ENCODE measurements around the gene DHCR7.

DHCR7 gene

DNA sequence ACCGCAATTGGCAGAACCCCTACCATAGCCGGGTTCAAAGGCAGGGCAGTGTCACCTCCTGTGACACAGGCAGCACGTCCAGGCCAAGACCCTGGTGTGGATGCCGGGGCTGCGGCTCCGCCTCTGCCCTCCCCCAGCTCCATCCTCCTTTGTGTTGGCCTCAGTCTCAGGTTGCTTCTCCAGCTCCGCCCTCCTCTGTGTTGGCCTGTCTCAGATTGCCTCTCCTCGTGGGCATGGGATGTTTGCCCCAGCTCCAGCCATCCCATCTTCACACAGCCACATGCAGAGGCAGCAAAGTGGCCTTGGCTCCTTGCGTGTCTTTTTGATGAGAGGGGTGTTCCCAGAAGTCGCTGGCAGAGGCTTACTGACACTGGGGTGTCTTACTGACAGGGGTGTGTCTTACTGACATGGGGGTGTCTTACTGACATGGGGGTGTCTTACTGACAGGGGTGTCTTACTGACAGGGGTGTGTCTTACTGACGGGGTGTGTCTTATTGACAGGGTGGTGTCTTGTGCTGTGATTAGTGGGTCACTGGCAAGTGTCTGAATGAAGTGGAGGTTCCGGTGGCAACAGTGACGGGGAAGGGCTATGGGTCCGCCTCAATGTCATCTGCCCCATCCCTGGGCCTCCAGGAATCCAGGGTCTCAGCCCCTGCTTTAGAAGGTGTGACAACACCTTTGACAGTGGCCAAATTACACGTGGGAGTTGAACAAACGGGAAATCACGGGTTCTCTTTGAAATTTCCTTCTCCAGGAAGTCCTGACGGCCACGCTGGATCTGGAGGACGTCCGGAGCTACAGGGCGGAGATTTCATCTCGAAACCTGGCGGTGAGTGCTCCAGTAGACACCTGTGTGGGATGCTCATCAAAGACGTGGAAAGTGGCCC, 29.7 kb upstream of the DHCR7 start:
- no peak for DNase-seq (ENCODE audit: low spot score)

DNA sequence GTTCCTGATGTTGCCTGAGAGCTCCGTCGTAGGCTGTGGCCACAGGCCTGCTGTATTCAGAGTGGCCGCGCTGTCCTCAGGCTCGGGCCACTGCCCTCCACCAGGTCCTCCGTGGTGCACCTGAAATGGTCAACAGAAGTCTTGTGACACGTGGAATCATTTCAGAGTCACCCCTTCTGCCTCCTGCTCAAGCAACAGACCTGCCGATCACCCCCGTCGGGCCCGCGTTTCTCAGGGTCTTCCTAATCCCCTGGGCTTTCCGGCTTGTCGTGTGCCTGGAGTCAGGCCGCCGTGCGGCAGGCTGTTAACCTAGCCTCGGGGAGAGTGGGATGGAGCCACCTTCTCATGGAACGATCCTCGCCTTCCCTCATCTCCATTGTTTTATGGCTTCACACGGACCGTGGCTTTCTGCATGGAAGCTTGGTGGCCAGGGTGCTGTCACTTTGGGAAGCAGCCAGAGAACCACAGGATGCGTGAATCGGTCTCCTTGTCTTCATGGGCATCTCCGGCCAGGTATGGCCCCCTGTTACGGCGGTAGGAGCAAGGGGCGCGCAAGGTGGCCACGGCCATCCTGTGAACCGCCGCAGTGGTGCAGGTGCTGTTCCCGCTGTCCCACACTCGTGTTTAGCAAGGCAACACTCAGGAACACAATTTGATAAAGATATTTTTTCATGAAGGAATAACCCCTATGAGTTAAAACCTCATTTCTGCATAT, 28.9 kb upstream of the DHCR7 start:
- no peak for DNase-seq (ENCODE audit: low spot score)

DNA sequence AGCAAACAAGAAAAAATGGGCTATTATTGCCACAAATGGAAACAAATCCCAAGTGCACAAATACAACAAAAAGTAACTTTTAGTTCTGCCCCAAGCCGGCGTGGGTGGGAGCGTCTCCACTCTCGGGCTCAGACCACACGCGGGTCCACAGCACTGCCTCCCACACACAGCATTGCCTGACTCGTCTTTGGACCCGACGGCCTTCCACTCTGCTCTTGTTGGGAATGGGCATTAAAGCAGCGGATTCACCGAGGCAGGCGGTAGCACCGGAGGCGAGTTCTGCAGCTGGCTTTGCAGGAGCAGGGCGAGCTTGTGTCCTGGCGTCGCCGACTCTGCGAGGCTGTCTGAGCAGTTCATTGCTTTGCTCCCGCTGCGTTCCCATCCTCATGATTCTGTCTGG, 27.8 kb upstream of the DHCR7 start:
- no peak for DNase-seq (ENCODE audit: low spot score)

DNA sequence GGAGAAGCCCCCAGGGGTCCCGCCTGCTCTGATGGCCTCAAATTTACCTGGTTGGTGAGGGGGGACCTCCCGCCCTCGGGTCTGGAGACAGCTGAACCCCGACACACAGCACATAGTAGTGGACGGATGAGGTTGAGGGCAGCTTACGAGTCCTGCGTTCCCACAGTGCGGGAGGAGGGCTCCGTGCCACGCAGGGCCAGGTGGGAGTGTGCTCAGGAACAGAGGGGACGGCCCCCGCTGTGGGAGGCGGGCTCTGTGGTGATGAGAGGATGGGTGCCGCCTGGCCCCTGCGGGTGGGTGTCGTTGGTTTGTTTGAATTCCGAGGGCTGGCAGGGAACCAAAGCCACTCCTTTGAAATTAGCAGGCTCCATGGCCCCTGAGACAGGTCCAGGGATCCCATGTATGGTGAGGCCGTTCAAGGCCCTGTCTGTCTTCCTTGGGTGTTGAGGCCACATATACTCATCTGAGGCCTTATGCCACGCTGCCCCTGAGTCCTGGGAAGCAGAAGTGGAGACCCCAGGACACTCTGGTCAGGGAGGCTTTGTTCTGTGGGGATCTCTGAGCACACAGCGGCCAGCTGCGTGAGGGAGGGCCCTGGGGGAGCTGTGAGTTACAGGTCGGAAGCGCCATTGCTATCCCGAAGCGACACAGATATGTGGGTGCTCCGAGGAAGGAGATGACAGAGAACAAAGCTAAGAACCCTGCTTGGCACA, 26.7 kb upstream of the DHCR7 start:
- no peak for DNase-seq (ENCODE audit: low spot score)

DNA sequence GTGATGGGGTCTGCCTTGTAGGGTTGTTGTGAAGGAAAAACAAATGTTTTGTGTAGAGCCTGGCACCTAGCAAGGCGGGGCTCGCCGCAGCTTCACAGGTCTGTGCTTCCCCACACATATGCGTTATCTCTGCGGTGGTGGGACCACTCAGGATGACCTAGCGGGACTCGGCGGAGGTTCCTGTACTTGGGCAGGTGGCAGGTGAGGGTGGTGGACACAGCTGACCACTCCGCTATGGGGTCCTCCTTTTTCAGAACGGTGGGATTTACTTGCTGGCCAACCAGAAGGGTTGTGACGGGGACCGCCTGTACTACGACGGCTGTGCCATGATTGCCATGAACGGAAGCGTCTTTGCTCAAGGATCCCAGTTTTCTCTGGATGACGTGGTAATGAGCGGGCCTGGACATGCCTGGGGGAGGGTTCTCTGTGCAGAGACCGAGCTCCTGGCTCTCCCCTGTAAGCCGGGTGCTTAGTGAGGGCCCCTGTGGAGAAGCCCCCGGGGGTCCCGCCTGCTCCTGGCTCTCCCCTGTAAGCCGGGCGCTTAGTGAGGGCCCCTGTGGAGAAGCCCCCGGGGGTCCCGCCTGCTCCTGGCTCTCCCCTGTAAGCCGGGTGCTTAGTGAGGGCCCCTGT, 26.1 kb upstream of the DHCR7 start:
- DNase-seq (ENCODE audit: low spot score), result no peak

DNA sequence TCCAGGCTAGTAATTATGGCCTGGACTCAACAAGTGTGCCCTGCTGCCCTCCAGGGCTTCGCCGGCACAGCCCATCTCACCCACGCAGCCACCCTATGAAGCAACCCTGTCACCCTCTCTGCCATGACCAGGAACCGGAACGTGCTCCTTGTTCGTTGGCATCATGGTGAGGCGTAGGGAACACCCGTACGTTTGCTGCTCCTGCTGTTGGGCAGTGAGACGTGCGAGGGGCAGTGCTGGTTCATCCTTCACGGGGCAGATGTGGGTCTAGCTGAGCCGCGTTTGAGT, 25.5 kb upstream of the DHCR7 start:
- no peak for DNase-seq (ENCODE audit: low spot score)

DNA sequence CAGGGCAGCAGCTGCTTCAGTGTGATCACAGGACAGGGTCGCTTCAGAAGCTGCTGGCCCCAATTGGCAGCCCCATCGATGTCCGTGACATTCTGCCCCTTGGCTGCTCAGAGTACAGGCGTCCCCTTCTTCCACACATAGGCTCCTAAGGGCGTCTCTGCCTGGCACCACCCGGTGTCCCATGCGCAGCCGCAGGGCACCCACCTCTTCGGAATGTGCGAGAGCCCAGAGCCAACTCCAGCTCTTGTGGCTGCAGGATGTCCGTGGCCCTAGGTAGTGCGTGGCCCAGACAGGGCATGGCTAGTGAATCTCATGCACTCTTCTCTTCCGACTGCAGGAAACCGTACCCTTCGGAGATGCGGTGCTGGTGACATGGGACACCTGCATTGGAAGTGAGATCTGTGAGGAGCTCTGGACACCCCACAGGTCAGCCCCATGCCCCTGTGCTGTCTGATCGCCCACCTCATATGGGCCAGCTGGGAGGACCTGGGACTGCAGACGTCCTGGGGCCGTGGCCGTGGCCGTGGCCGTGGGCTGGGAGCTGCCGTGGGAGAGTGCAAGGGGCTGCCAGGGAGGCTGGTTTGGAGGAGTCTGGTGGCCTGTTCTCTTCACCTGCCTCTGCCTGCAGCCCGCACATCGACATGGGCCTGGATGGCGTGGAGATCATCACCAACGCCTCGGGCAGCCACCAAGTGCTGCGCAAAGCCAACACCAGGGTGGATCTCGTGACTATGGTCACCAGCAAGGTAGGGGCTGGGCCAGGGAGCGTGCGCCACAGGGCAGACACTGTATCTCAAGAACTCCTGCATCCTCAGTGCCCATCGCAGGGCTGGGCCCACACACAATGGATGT, 25.0 kb upstream of the DHCR7 start:
- DNase-seq (ENCODE audit: low spot score), result no peak

DNA sequence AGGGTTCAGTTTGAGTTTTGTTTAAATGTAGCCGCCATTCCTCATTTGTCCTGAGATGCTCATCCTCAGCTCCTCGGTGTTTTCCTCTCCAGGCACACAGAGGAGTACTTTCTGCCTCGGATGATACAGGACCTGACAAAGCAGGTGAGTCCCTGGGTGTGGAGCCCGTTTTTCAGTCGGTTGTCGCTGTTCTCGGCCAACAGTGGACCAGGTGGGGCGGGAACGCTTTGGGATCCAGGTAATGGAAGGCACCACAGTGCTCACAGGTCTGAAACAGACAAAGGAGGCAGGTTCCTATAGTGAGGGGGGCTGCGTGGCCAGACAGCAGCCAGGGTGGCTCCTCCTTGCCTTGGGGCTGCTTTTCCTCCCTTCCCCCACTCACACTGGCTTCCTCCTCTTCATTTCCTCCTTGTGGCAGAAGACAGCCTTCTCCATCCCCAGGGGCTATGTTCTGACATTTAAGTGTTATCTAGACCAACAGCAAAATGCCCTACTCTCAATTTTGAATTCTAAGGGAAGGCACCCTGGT, 24.2 kb upstream of the DHCR7 start:
- DNase-seq (ENCODE audit: low spot score), result no peak

DNA sequence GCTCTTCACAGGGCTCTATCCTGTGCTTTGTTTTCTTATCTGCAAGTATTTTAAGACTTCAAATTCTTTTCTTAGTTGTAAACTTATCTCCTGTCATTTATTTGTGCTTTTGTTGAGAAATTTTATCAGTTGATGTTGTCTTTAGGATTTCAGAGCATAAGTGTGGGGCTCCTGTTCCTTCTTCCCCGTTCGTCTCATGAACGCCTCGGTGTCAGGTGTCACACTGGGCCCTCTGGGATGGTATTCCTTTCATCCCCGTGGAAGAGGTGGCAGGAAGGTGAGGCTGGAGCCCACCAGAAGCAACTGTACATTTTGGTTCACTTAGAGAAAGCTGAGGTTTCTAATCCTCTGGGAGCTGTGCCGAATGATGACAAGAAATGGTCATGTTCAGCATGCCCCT, 22.8 kb upstream of the DHCR7 start:
- DNase-seq (ENCODE audit: low spot score), result no peak

DNA sequence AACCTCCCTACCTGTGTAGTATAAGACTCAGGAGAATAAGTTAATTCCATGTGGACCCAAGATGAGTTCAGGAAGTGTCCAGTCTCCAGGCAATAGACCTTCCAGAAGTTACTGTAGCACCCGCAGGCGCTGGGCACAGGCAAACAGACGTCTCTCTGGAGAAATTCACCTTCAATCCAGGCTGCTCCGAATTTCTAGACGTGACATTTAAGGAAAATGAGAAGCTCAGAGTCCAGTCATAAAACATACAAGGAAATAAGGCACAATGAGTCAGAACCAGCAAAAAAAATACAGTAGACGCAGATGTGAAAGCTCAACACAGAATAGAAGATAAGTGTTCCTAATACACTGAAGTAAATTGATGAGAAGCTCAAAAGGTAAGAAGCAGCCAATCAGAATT, 19.0 kb upstream of the DHCR7 start:
- DNase-seq (ENCODE audit: low spot score), result no peak

DNA sequence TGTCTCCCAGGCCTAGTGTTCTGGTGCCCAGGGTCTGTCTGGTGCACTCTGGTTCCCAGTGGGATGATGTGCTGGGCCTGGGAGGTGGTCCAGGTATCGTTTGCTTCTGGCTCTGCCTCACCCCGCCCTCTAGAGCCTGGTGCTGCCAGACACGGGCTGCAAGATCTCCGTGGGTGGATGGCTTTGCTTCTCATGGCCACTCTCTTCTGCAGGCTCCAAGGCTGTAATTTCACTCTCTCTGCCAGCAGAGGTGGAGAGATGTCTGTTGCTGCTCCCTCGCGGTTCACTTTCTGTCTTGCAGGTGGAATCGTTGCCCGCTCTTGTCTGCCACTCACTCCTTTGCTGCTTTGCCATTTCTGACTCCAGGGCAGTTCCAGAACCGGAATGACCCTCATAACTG, 18.2 kb upstream of the DHCR7 start:
- DNase-seq (ENCODE audit: low spot score), result no peak

DNA sequence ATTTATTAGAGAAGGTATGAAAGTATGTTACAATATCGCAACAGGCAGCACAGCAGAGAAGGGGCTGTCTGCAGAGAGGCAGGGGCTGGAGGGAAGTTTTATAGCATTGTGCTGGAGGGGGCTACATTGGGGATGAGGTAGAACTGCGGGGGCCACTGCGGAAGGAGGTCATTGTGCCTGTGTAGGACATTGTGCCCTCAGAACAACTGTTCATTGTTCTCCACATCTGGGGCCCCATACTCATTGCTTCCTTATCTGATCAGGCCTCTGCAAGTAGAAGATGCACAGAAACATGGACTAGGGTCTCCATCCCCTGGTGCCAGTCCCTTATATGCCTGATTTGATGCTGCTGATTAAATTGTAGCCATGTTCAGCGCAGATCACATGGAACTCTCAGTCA, 16.9 kb upstream of the DHCR7 start:
- no peak for DNase-seq (ENCODE audit: low spot score)

DNA sequence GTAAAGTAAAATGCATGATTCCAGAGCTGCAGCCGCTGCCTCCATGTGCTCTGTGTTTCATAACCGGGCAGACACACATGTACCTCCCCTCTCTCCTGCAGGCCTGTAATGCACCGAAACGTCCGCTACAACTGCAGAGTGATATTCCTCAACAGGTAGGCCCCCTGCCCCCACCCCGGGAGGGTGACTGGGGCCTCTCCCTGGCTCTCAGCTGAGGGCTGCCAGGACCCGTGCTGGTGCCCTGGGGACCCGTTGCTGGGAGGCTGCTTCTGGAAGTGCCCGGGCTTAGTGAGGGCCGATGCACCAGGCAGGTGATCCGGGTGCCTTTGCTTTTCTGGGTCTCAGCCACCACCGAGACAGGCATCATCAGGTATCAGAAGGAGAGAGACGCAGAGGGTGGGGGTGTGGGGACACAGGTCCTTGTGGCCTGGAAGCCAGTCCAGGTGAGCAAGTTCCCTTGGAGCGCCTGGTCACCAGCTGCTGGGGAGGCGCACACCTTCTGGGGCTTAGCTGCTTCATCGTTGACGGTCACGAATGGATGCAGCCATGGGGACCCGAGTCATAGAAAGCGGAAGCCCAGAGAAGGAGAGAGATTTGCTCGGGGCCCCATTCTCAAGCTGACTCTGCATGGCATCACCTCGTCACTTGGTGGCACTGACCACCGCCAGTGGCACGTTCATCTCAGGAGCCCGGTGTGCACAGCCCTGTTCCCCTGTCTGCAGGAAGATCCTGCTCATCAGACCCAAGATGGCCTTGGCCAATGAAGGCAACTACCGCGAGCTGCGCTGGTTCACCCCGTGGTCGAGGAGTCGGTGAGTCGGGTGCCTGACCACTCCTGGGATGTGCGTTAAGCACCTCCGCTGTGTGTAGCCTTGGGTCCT, 15.4 kb upstream of the DHCR7 start:
- DNase-seq (ENCODE audit: low spot score), result no peak

DNA sequence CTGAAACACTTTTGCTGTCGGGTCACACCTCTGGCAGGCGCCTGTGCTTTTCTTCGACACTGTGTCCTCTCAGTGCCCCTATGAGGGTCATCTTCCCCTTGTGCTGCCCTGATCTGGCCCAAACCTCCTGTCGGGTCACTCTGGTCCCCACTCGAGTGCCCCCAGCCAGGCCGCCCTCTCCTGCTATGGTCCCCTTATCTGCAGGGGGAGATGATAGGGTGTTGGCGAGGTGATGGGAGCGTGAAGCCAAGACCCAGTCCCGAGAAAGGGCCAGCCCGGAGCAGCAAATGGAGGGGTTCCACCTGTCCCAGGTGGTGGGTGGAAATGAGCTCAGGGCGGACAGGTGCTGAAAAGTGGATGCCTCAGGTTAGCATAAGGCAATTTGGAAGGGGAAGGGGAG, 14.5 kb upstream of the DHCR7 start:
- no peak for DNase-seq (ENCODE audit: low spot score)

DNA sequence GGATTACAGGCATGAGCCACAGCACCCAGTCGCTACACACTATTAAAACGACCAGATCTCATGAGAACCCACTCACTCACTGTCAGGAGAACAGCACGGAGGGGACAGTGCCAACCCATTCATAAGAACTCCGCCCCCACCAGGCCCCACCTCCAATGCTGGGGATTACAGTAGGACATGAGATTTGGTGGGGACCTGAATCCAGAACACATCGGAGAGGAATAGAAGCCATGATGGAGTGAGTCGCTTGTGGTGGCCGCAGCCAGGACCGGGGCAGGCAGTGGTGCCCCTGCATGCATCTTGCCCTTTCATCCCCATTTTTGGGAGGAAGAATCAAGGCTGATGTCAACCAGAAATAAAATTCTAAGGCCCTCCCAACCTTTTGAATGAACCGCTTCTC, 13.5 kb upstream of the DHCR7 start:
- DNase-seq (ENCODE audit: low spot score), result no peak

DNA sequence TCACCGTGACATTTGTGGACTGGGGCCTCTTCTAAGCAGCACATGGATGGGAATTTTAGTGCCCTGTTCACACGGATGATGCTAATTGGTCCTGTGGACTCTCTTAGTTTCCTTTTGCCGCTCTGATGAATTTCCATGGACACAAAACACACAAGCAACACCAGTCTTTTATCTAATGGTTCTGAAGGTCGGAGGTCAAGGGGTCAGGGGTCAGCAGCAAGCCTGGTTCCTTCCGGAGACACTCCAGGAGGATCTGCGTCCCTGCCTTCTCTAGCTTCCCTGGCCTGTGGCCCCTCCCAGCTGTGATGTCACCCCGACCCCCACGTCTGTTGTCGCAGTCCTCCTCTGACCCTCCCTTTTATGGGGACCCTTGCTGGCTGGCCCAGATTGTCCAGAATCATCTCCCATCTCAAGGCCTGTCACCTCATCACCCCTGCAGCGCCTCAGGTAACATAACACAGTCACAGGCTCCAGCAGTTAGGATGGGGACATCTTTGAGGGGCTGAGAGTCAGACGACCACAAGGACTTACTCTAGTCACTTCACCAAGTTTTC, 11.7 kb upstream of the DHCR7 start:
- DNase-seq (ENCODE audit: low spot score), result no peak

DNA sequence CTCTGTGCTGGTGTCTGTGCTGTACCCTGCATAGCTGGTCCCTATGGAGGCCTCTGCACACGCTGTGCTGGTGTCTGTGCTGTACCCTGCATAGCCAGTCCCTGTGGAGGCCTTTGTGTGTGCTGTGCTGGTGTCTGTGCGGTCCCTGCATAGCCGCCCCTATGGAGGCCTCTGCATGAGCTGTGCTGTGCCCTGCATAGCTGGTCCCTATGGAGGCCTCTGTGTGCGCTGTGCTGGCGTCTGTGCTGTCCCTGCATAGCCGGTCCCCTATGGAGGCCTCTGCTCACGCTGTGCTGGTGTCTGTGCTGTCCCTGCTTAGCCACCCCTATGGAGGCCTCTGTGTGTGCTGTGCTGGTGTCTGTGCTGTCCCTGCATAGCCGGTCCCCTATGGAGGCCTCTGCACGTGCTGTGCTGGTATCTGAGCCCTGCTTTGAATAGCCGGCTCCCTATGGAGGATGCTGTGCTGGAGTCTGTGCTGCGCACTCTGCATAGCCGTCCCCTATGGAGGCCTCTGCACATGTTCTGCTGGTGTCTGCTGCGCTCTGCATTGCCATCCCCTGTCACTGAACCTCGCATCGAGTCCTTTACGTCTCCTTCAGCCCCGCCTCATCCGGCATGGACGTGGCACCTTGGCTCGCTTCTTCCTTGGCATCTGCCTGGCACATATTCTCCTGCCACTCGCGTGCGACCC, 11.0 kb upstream of the DHCR7 start:
- no peak for DNase-seq (ENCODE audit: low spot score)

DNA sequence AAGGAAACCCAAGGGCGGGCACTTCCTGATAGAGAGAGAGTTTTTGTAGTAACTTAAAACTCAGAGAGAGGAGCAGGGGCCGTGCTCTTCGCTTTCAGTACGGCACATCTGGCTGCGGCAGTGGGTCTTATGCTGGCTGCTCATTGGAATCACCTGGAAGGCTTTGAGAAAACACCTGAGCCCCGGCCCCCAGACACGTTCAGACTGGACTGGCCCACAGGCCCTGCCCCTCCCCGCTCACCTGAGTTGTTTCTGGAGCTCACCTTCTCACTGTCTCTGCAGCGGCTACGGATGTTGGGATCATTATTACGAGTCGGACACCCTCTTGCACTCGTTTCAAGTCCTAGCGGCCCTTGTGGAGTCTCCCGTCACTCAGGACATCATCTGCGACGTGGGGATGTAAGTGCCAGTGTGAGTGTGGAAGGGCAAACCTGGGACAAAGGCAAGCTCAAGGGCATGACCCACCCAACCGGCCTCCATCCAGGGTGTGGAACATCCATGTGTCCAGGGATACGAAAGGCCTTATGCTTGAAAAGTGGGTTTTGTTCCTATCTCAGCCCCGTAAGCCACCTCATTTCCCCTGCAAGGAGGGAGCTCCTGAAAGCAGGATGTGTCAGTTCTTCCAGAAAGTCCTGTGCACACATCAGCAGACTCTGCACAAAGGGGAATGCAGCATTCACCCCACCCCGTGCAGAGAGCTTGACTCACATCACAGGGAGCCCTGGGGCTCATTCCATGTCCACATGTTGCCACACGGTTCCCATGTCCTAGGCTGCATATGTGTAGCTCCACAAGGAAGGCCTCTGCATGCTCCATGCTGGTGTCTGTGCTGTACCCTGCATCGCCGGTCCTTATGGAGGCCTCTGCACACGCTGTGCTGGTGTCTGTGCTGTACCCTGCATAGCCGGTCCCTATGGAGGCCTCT, 10.2 kb upstream of the DHCR7 start:
- DNase-seq (ENCODE audit: low spot score), result no peak

DNA sequence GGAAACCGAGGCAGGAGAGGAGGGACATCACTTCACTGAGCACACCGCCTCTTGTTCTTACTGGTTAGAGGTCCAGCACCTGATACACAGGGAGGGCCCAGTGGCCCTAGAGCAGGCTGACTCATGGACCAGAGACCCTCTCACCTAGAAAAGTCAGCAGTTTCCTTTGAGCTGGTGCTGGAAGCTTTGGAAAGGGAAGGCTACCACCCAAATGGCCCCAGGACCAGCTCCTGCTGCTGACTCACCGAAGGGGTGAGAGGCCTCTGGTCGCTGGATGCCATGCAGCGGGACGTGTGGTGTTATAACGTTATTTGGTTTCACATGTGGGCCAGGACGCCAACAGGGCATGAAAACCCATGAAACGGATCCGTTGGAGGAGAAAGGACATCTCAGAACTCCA, 8.6 kb upstream of the DHCR7 start:
- no peak for DNase-seq (ENCODE audit: low spot score)

Data from GM03348 (cell line).